GM19463 (cell line): ENCODE results near the gene CLCN5.
"Not testable (repeated sequence)": the region's sequence is repeated elsewhere in the genome, so short reads cannot be mapped to it uniquely, and the experiment has no call there.

Experiments used
- ATAC-seq: cut with Tn5 transposase; IDR thresholded peaks from one replicate; pipeline ENCODE4 v1.9.1; 2021; ENCODE audit warnings: mild to moderate bottlenecking, moderate library complexity; ENCODE audit not compliant: unreplicated experiment

CLCN5 gene

DNA sequence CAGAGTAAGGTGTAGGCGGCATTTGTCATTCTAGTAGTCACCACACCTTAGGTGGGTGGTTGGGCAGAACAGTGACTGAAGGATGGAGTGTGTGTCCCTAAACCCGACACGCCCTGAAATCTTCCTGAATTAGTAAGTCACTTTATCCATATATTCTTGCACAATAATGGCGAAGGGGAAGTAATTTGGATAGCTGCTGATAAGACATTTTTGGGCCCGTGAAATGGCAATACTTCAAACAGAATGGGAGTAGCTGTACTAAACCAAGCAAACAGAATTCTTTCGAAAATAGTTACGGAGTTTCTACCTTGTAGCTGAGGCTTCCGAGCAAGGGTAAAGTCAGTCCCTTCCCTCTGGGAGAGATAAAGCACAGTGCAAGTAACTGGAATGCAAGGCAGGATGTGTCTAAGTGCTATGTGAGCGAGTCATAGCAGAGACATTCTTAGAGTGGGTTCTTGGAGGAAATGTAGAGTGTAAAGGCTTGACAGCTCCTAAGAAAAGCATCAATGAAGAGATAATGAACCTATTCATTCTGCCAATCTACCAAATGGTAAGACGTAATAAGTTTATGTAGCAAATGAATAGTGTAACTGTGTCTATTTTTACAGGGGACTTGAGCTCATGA is 72.8 kb downstream of the CLCN5 start:
- ATAC-seq: no peak

DNA sequence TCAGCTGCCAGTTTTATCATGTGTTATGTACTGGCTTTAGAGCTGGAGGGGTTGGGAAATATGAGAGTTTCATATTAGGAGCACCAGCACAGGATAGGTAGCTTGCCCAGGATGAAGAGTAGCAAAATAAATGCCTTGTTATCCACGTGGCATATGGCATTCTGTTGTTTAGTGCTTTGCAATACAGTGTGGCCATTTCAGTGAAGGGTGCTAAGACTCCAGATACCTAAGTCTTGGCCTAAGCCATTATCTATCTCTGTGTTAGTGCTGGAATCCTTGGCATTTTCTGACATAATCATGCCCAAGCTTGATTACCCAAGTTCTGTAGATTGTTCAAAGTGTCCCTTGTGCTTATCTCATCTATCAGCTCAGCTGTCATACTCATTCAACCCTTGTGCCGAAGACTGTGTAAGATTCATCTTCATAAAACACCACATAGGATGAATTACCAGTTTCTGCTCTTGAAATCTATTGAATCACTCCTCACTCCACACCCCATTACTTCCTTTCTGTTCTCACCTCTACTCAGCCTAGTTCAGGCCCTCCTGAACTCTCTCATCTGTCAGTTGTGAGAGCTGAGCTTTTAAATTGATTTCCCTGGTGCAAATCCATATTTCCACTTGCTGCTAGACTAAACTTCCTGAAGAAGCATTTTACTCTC is 73.5 kb downstream of the CLCN5 start:
- no peak for ATAC-seq

DNA sequence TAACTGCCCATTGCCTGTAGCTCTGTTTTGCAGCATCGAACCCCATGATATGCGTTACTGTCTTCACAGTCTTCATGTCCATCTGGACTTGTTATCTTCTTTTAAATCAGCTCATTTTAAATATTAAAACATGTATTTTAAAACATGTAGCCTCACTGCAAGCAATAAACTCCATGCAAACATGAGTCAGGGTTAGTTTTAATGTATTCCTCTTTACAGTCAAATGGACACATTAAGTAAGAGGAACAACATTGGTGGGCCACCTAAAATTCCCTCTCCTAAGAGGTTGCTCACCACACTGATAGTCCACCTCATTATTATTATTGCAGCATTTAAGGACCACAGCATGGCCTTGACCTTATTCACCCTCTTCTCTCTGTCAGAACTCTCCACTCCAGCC is 74.1 kb downstream of the CLCN5 start:
- ATAC-seq: no peak

DNA sequence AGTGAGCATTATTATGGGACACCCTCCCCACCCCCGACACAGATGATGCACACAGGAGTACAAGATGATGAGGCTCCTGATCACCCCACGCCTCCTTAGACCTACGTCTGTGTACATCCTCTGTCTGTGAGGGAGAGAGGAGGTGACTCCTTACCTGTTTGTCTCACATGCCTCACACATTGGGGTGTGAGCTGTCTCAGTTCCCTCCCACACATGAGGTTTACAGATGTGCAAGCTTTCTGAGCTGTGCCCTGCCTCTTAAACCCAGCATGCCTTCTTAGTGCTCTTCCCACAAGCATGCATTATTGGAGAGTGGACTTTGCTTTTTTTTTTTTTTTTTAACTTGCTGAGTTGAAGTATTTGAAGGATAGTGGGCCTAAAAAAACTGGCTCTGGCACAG is 76.7 kb downstream of the CLCN5 start:
- ATAC-seq: peak; percentile 40

DNA sequence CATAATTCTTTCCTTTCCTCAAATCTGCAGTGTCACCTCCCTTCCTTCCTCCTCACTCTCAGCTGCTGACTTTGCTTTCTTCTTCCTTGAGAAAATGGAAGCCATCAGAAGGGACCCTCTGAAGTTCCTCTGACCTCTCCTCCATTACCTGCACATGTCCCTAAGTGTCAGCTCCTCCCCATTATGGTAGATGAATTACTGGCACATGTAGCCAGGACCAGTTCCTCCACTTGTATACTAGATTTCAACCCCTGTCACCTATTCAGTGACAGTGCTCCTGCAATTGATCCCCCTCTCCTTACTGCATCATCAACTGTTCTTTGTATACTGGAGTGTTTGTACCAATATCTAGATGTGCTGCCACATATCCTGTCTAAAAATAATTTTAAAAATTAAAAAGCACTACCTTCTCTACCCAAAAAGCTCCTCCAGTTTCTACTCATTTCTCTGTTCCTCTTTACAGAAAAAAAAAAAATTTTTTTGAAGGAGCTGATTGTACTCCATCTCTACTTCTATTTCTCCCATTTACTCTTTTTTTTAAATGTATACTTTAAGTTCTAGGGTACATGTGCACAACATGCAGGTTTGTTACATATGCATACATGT is 78.6 kb downstream of the CLCN5 start:
- ATAC-seq: no peak

DNA sequence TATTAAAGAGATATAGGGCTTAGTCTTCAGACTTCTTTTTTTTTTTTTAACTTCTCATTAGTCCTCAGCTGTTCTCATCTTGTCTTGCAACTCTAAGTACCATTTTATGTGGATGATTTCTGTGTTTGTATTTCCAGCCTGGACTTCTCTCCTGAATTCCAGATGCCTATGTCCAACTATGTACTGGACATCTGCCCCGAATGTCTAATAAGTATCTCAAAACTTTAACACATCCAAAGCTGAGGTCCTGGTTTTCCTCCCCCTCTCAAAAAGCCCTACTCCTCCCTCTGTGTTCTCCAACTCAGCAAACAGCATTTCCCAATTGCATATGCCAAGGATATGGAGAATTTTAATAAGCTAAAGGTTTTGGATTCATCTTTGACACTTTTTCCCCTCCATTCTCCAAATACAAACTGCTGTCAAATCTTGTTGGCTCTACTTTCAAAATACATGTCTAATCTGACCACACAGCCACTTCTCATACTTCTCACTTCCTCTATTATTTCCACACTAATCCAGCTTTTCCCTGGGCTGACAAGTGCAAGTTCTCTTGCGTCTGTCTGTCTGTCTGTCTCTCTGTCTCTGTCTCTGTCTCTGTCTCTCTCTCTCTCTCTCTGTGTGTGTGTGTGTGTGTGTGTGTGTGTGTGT is 79.8 kb downstream of the CLCN5 start:
- ATAC-seq: peak; percentile 46

DNA sequence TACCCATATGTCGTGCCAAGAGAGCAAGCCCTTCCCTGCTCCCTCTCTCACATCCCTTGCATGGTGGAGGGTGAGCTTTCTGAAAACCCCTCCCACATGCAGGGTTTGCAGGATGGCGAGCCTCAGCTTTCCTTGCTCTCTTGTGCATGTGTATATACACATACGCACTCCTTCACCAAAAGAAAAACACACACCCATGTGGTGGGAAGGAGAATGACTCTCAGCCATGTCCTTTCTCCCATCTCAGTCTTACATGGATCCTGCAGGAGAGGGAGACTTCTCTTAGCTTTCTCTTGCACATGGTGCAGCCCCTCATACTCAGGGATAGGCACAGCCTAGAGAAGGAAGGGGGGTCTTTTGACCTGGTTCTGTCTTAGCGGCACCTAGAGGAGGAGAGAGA is 81.1 kb downstream of the CLCN5 start:
- no peak for ATAC-seq

DNA sequence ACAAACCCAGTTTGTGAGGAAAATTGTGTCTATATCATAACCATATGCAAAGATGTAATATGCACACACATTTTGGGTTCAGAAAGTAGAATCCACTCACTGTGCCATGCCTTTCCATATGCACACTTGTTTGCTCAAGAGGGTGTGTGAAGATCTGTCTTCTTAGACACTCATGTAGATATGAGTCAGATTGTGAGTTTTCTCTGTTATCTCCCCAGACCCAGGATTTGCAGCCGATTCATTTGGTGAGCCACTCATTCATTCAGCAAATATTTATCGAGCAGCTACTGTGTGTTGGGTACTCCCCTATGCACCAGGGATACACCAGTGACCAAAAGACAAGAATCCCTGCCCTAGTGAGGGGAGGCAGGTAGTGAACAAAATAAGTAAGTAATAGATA is 81.5 kb downstream of the CLCN5 start:
- no peak for ATAC-seq

DNA sequence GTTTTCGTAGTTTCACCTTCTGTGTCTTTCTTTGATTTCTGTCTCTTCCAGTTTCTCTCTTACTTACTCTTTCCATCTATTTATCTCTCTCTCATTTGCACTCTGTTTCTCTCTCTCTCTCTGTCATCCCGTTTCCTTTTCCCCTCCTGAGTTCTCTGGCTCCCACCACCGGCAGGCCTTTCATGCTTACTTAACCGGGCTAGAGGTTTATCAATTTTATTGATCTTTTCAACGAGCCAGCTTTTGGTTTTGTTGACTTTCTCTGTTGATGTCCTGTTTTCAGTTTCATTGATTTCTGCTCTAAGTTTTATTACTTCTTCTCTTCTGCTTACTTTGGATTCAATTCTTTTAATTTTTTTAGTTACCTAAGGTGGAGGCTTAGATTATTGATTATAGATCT is 103.2 kb downstream of the CLCN5 start:
- ATAC-seq: not testable (repeated sequence)

DNA sequence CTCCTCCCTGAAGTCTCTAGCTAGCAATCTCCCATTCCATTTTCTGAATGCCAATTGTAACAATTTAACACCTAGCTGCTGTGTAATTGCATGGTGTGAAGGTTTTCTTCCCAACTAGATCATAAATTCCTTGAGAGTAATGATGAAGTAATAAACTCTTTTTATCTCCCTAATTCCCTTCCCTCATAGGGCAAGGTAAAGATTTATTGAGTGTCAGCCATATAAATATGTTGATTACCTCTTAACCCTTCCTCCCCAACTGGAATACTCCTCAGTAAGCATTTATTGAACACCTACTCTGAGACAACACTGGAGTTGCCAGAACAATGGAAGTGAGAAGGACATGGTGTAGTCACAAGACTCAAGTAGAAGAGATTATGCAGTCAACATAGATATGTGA is 112.7 kb downstream of the CLCN5 start:
- ATAC-seq: no peak

DNA sequence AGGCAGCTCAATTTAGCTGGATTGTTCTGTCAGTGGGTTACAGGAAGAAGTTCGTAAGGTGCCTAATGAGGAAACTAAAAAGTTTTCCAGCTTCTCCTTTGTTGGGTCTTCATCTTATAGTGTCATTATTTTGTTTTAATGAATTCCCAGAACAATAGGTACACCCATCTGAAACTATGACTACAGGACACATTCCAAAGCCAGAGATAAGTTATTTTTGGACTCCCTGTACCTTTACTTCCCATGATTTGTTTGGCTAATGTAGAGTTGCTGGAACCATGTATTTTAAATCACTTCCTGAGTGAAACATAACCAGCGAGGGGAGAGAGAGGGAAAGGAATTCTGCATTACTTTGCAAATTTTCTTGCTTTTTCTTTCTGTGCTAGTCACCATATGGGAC is 114.0 kb downstream of the CLCN5 start:
- no peak for ATAC-seq

DNA sequence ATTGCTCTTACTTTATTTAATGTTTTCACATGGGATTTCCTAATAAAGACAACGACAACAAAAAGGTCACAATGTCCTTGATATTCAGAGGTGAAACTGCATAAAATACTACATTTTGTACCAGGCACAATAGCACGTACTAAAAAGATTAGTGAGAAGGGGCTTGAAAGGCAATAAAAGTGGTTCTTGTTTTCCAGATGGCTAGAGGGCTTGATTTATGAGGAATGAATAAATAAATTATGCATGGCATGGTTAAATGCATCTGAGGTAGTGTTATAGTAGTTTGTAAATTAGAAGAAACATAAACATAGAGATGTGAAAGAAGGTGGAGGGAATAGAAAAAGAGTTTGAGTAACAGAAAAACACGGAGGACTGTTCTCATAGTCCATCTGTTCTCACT is 123.4 kb downstream of the CLCN5 start:
- no peak for ATAC-seq

DNA sequence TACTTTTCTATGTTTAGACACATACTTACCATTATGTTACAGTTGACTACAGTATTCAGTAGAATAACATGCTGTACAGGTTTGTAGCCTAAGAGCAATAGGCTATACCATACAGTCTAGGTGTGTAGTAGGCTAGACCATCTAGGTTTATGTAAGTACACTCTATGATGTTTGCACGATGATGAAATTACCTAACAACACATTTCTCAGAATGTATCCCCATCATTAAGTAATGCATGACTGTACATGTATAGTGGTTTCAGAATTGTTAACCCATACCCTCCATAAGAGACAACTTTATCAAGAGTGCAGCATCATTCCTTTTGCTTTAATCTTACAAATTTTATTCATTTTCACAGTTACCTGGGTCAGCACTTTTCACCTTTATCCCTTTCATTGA is 126.8 kb downstream of the CLCN5 start:
- no peak for ATAC-seq

DNA sequence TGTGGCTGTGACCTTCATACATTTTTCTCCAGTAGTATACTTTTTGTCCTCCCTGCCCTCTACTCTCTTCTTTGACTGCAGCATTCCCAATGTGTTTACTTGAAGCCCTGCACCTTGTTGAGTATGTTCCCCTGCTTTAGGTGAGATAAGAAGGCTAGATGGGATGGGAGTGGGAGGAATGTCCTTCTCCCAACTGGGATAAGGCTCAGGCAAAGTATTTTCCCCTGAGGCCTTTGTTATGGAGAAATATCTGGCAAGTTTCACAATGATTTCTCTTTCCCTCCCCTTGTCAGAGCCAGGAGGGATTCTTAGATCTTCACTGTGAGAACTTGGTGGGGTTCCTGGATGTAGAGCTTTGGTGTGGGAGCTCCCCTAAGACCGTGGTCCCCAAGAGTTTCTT is 131.8 kb downstream of the CLCN5 start:
- no peak for ATAC-seq

DNA sequence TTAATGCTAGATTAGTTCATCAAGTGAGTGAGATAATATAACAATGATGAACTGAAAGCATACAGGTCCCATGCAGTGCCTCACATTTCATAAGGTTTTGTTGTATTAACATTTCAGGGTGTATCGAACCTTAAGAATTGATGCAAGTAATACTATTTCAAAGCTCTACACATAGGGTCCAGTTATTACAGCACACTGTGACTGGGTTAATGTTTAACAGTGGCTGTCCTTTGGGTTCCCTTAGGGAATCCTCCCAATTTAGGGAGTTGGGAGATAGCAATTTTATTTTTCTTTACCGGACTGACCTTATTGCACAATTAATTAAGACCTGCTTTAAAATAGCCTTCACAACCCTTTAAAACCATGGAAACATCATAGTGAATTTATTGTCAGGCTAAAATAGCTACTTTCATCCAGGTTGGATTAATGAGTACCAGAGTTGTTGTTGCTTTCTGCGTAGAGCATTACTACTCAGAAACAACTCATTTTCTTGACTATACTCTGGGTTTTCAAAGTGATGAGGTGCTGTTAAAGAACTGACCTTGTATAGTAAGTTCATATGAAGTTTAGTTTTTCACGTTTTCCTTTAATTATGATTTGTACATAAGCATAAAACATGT is 144.0 kb downstream of the CLCN5 start:
- no peak for ATAC-seq

DNA sequence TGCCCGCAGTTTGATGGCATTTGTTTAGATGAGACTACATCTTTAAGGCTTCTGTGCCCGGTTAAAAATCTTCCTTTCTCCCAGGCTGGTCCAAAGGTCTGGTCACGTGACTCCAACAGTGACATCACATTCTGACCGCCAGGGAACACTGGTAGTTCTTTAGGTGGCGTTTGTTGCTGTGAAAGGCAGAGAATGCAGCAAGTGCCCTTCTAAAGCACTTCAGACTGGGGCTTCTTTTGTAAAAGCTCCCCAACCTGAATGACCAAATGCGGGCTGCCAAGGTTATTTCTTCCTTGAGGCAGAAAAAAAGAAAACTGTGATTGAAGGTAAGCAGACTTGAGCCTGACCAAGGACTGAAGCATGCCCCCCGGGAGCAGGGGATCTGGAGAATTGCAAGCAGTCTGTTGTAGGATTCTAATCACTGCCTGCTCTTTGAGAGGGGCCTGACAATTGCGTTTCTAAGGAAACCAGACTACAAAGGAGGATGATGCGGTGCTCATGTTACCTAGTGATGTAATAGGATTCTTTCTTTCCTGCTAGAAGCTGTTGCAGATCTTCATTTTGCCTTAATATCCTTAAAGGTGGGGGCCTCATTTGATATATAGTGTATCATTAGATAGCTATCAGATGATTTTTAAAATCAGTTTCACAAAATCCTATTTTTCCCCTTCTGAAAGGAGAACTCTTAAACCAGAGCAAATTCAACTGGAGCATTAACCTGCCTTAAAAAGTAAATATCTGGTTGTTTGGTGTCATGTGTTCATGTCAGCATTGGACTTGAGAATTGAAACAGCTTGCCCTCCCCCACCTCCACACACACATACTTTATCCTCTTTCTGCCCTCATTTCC is 145.3 kb downstream of the CLCN5 start:
- ATAC-seq: no peak

DNA sequence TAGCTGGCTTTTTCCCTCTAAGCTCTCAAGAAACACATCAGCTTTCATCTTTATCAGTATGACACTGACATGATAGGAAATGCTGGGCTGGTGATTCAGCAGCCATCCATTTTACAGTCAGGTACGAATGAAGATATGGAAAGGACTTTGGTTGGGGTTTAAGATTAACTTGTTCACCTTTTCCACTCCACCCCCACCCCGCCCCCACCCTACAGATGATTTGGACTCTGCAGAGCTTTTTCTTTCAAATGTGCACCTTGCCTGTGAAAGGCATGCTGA is 145.8 kb downstream of the CLCN5 start:
- no peak for ATAC-seq

DNA sequence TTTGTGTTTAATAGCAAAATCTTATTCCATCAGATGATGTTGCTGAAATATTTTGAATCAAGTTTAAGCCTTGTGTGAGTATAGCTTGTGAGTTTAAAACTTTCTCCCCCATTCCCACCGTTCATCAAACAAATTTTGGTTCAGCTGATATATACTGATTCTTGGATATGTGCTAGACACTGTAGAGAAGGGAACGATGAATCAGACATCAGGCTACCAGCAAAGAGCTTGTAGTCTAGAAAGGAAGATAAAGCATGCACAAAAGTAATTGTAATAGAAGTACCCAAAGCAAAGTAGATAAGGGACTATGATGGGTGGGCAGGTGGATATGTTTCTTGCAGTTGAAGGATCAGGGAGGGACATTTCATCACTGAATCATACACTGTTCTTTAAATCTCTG is 146.5 kb downstream of the CLCN5 start:
- no peak for ATAC-seq

DNA sequence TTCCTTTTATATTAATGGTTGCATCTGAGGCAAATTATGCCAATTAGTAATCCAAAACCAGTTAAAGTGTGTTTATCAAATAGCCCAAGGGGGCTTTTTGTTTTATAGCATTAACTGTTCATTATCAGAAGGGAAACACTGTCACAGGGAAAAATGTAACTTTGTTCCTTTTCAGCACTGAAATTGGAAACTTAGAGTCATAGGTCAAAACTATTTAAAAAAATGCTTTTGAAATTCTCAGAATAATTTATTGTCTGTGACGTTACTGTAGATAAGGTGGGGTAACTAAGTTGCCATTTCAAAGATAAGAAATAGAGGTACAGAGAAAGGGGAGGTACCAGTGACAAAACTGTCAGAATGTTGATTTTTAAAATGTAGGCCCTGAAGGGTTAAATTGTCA is 149.1 kb downstream of the CLCN5 start:
- no peak for ATAC-seq

DNA sequence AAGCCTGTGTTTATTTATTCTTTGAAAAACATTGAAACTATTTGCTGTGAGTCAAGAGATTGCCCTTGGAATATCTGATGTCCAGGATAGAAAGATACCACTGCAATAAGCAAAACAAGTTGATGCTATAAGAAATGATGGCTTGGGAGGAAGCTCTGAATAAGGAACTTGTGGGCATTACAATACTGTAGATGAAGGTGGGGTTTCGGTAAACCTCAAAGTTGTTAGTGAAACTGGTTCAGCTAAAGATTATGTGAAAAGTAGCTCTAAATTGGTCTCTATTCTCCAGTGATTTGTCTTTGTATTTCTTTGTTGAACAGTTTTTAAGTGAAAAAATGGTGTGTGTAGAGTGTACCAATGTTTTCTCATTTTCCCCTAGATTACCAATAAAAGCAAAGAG is 149.7 kb downstream of the CLCN5 start:
- no peak for ATAC-seq

DNA sequence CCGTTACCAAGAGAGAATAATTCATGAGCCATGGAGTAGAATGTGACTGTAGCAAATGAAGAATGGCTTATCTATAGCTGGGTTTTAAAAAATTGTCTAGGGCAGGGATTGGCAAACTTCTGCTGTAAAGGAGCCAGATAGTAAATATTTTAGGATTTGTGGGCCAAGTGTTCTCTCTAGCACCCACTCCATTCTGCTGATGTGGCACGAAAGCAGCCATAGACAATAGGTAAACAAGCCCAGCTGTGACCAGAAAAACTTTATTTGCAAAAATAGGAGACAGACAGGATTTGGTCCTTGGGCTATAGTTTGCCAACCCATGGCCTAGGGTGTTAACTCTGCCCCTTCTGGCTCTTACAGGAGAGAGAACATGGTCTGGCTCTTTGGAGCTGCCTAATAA is 151.2 kb downstream of the CLCN5 start:
- no peak for ATAC-seq
